T47D (cell line): ENCODE data around the gene LRRC36.

Source experiments
- DNase-seq, 2 experiments: peaks; one replicate each; pipeline versions ENCODE4 v3.0.0 to v3.0.0-alpha.2; 2011 to 2012; ENCODE audit warnings: low read depth in 1 of 2, low spot score in 1 of 2
- JUND ChIP-seq: IDR thresholded peaks from 2 replicates; pipeline ENCODE4 v1.6.1; 2012; ENCODE audit warnings: low read depth
- in situ Hi-C: cut with HindIII; loops from 2 replicates; pipeline ENCODE4 v1.10.0; 2016; ENCODE audit warnings: low sequenced_read_pairs, low pct_unique_long_range_greater_than_20kb

LRRC36 gene

DNA sequence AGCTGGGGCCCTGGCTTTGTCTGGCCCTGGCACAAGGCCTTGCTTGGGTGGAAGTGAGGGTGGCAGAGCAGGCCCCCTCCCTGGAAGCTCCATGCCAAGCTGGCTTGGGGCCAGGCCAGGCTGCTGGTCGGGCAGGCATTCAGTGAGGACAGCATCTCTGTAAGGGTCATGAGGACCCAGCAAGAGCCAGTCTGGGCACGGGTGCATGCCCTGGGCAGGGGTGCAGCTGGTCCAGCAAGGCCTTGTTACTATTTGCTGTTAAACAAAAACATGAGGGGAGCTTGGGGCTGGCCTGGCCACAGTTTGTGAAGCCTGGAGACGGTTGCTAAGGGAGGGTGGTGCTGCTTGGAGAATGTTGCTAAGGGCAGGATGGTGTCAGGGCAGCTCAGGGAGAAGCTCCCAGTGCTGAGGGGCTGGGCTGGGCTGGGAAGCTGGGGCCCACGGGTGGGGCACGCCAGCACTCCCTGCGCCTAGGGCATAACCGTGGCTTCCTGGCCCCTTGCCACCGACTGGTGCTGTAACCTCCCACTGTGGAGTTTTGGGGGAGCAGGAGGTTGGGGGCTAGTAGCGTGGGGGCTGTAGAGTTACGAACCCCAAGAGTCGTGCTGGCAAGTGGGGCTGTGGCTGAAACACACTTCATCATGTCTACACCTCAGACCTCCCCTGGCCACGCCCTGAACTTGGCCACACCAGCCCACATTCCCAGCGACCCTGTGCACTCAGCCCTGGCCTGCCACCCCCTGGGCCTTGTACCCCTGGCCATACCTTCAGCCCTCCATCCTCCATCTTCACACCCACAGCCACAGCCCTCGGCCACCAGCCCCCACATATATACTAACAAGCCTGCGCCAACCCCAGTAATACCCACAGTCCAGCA lies 65.0 kb downstream of the LRRC36 start:
- in situ Hi-C loops = no loop called here
- peak in 1 of 2 experiments; percentile 58 for DNase-seq
- TF ChIP-seq JUND = no peak

DNA sequence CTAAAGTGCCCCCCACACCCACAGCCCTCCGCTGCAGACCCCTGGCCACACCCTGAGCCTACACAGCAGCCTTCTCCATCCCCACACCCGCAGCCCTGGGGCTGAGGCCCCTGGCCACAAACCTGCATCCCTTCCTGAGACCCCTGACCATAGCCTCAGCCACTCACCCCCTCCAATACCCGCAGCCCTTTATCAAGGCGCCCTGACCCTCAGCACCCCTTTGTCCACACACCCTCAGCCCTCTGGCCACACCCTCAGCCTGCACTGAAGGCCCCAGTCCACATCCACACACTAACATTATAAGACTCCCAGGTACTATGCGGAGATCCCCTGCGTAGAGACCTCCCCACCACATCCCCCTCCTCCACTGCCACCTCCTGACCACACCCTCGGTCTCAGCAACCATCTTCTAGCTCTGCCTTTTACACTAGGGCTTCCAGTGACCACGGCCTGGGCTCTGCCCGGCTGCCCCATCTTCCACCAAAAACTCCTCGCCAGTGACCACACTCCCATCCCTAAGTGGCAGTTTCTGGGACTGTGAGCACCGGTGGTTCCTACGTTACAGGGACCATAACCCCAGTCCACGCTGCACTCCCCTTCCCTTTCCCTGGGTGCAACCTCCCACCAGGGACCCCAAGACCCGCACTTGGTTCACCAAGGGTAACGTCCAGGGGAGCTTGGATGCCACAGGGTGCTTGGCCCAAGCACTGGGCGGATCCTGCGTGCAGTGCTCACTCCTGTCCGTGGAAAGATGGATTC lies 65.9 kb downstream of the LRRC36 start:
- TF ChIP-seq JUND = no peak
- no peak for DNase-seq
- in situ Hi-C loops = no loop called here

DNA sequence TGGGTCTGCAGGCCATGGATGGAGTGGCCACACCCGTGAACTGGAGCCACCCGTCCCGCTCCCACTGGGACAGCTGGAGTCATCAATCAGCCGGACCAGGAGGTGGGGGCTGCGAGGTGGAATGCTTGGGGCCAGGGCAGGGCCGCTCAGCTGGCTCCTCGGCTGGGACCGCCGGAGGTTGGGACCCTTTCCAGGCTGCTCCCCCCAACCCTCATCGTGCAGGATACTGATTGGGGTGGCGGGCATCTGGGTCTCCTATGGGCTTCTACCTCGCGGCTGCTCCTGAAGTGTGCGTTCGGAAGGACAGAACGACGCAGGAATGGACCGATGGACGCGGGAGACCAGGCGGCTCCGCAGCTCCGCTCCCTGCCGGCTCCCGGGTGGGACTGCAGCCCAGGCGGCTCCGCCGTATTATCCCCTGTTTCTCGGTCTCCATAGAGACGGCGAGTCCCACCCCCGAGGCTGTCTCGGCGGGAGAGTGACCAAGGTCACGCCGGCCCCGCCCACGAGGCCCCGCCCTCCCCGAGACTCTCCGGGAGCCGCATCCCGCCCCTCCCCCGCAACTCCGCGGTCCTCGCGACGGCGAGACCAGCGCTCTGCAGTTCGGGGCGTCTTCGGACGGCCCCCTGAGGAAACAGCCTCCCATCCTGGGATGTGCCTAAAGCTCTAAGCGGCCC lies 66.6 kb downstream of the LRRC36 start, which contains the start of gene TPPP3:
TPPP3 (minus strand) TSS at position 388 of the 677 bp plus-strand sequence. CDS start 2,387 bp downstream, outside the sequence.
- TF ChIP-seq JUND = no peak
- DNase-seq = no peak
- in situ Hi-C loops = no loop called here

DNA sequence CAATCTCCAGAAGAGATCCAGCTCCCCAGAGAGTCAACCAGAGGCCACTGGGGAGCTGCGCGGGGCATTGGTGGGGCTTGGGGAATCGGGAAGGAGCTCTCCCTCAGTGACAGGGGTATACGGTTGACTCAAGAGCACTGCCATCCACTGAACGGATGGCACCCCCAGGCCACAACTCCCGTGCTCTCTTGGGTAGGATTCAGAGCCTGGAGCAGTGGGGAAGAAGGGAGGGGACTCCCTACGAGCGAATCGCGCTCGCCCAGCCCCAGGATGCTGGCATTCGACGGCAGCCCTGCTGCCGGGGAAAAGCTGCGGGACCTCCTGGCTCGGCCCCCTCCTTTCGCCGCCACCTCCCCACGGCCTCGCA lies 67.2 kb downstream of the LRRC36 start:
- in situ Hi-C loops = no loop called here
- TF ChIP-seq JUND = no peak

DNA sequence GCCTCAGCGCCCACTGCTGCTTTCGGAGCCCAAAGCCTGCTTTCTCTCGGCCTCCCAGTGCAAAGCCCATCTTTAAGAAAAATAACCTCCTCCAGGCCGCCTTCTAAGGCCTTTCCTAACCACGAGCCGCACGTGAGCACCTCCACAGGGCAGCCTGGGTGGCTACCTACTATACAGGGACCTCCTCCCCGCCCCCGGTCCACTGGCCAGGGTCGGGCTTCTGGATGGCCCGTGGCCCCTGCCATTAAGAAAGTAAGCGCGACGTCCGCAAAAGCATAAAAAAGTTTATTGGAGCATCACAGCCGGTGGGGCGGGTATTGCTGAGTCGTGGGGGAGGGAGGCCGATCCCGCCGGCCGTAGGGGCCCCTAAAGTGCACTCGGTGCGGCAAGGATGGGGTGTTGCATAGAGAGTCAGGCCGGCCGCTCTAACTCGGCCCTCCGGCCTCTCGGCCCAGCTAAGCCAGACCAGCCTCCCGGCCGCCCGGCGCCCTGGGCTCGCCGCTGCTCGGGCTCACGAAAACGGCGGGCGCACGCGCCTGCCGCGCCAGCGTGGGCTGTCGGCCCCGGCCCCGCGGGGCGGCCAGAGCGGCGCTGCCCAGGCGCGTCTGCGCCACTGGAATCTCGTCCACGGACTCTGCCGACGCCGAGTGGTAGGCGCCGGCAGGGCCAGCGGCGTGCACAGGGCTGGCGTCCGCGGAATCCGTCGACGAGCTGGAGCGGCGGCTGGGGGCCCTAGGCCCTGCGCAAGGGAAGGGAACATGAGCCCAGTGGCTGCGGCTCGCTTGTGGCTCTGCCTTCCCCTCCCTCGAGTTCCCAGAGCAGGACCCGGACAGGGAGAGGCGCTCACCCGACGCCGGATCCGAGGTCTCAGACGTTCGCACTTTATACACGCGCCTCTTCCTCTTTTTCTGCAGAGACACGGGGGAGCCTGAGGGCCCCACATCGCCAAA lies 67.8 kb downstream of the LRRC36 start:
- no peak for DNase-seq
- in situ Hi-C loops = no loop called here
- TF ChIP-seq JUND = no peak

More for the DNA sequence above, 67.2 kb downstream of the LRRC36 start:
- no peak for DNase-seq

DNA sequence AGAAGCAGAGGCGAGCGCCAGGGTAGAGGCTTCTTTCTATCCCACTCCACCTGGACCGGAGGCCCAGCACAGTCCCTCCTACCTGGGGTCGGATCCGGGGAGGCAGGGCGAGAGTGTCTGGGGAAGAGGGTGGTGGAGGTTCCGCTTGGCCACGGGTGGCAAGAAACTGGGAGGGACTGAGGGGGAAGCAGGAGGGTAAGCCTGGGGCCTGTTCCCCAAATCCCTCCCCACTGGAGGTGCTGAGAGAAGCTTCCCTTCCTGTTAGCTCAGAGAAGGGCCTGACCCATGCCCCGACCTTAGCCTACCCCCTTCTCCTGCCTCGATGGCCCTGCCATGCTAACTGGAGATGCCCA lies 68.5 kb downstream of the LRRC36 start:
- in situ Hi-C loops = no loop called here
- TF ChIP-seq JUND = no peak

DNA sequence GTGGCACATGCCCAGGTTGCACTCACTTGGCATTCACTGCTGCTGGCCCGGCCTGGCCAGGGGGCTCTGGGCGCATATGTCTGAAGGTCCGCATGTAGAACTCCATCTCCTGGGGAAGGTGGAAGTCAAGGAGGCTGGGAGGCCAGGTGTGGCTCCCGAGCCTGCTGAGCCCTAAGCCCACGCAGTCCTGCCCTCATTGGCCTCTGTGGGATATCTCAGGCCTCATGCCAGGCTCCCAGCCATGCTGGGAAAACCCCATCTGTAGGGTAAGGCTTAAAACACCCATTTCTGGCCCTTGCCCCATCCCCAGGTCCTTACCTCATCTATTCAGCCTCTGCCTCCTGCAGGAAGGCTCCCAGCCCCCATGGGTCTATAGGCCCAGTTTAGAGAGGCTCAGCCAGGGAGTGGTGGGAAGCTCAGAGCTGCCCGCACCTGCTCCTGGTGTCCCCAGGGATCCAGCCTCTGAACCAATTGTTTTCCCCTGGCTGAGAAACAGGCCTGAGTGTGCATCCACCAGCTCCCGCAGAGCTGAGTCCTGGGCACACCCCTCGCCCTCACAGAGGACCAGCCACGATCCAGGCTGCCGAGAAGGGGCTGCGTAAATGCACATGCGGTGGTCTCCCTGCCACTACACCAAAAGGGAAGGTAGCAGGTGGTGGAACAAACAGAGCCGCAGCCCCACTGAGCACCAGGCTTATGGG lies 69.0 kb downstream of the LRRC36 start:
- DNase-seq = no peak
- in situ Hi-C loops = no loop called here
- no peak for TF ChIP-seq JUND

More for the DNA sequence above, 68.5 kb downstream of the LRRC36 start:
- DNase-seq = no peak

DNA sequence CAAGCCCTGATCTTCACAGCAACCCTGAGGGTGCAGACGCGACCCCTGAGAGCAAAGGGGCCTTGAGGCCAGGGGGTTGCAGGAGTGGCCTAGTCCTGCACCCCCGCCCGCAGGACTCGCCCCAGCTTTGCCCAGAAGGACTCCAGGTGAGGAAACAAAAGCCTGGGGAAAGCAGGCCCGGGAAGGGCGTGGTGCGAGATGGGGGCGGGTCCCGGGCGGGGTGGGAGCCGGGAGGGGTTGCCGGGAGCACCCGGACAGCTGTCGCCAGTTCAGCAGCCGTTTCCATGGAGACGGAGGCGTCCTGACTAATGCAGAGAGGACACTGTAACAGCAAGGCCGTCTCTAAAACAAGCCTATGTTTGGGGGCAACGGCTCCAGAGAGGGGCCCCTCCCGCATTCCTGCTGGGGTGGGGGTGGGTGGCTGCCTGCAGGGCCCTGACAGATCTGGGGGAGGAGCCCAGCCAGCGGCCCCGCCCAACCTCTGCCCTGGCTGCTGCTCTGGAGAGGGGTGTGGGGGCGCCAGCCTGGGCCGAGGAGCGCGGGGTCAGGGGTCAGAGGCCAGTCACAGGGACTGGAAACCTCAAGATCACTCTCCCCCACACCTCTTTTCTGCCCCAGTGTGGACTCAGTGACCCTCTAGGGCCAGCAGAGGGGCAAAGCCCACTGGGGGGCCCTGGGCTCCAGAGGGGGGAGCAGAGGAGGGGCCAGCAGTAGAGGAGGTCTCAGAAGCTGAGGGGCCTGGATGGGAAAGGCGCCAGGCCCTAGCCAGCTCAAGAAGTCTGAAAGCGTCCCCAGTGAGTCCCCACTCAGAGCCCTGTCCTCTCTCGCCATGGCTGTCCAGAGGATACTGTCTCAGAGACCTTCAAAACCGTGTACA lies 69.8 kb downstream of the LRRC36 start:
- in situ Hi-C loops = no loop called here
- TF ChIP-seq JUND = no peak
- DNase-seq = peak in 1 of 2 experiments; percentile 52

DNA sequence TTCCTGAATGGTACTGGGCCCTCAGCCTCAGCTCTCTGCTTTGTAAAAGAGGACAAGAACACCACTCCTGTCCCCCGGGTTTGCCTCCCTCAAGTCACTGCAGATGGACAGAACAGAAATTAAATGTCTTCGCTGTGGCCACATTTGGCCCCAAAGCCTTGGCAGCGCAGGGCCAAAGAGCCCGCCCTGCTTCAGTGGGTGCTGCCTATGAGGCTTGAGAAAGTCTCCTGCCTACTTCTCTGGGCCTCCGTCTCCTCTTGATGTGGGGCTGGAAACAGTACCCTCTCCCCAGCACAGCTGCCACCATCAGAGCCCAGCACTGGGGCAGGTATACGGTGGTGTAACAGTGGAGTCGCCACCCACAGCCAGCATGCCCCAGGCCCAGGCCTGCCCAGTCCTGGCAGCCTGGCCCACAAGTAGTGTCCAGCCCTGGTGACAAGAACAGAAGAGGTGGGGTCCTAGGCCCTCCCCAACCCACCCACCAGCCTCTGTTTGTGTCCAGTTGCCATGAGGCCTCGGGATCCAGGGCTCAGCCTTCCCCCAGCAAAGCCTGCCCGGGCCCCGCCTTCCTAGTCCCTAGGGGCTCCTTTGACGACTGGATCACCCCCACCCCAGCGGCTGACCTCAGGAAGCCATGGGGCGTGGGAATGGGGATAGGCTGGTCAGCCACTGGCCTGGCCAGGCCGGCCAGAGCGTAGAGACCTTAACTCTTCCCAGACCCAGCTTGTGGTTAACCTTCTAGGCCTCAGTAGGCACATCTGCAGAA lies 70.6 kb downstream of the LRRC36 start:
- in situ Hi-C loops = no loop called here
- no peak for TF ChIP-seq JUND
- DNase-seq = no peak
